Caki2 (cell line): ENCODE results near the gene GPR176. TPM values are rescaled to one million over a fixed set of nuclear protein-coding genes. Genes with fewer than 3 reads are reported as not detected.
A peak's percentile ranks its signal among the peaks of the same experiment; 100 is the strongest.
"Not testable (repeated sequence)": the region's sequence is repeated elsewhere in the genome, so short reads cannot be mapped to it uniquely, and the experiment has no call there.

ENCODE experiments used
- DNase-seq: peaks from one replicate; pipeline ENCODE4 v3.0.0-alpha.2; 2015; ENCODE audit warnings: low read depth
- in situ Hi-C: cut with HindIII; loops from 2 replicates; pipeline ENCODE4 v1.10.0; 2016; ENCODE audit warnings: low sequenced_read_pairs, low pct_unique_long_range_greater_than_20kb, mixed read lengths
- total RNA-seq: library from RNA; depleted of rRNA; stranded (reverse); fragments of >200 nt; shearing (Covaris generic); gene quantifications from 2 replicates; pipeline ENCODE4 v1.2.3, GENCODE V29; 2014; ENCODE audit warnings: low replicate concordance

The GPR176 gene
- total RNA-seq, 1 experiment from 2014 or later, result 9.6 TPM

- no peak for DNase-seq
- in situ Hi-C loops, result no loop called here
Measured at GRCh38 chr15:39907216-39907615, 12.8 kb downstream of the GPR176 start.

DNA sequence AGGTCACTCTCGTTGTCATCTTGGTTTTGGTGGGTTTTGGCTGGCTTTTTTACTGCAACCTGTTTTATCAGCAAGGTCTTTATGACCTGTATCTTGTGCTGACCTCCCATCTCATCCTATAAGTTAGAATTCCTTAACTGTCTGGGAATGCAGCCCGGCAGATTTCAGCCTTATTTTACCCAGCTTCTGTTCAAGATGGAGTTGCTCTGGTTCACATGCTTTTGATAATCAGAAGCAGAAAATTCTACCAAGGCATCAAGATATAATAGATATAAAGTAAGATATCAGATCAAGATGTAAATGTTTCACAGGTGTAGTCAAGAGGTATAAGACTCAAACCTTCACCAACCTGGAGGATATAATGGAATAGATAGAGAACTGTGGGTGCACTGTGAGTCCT lies 16.0 kb downstream of the GPR176 start:
- in situ Hi-C loops, result no loop called here
- no peak for DNase-seq

DNA sequence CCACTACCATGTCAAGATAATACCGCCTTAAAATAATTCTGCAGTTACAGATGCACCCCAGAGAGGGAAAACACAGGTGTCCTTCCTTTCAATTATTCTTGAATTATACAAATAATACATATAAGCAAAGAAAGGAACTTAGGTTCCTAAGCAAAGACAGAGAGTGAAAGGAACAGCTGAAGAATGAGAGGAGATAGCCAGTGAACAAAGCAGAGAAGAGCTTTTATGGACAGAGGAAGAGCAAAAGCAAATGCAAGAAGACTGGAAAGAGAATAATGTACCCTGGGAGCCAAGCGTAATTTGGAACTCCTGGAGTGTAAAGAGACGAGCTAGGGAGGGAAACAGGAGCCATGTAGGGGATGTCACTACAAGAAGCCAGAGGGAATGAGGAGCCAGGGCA lies 21.7 kb downstream of the GPR176 start:
- no peak for DNase-seq
- in situ Hi-C loops, result no loop called here

DNA sequence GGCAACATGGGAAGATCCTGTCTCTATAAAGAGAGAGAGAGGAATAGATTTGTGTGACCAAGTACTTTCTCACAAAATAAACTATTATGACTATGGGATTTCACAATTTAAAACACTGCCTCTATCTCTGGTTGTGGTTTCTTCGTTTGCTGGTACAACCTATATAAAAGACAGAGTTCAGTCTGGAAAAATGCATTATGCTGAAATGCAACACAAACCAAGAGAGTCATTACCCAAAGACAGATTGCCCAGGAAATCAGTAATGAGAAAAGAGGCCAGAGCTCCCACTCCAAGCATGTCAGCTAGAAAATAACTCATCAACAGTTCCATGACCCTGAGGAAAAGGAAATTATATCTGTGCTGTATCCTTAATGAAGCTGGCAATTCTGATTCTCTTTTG lies 23.2 kb downstream of the GPR176 start:
- DNase-seq, result no peak
- in situ Hi-C loops, result no loop called here

DNA sequence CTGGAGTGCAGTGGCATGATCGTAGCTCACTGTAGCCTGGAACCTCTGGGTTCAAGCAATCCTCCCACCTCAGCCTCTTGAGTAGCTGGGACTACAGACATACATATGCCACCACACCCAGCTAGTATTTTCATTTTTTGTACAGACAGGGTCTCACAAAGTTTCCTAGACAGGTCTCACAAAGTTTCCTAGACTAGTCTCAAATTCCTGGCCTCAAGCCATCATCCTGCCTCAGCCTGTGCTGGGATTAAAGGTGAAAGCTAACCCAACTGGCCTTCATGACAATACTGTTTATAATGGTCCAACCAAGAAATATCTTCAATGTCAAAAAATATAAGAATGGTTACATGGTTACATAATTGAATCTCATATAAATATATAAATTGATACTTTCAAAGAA lies 24.0 kb downstream of the GPR176 start:
- in situ Hi-C loops, result no loop called here
- DNase-seq, result no peak

- DNase-seq, in situ Hi-C loops: not testable (repeated sequence)
Measured at GRCh38 chr15:39893051-39893450, 27.0 kb downstream of the GPR176 start.

GRCh38 chr15:39892418-39892817 lies 27.6 kb downstream of the GPR176 start:
- no peak for DNase-seq
- in situ Hi-C loops, result no loop called here

GRCh38 chr15:39890621-39891020 lies 29.4 kb downstream of the GPR176 start:
- DNase-seq, result no peak

DNA sequence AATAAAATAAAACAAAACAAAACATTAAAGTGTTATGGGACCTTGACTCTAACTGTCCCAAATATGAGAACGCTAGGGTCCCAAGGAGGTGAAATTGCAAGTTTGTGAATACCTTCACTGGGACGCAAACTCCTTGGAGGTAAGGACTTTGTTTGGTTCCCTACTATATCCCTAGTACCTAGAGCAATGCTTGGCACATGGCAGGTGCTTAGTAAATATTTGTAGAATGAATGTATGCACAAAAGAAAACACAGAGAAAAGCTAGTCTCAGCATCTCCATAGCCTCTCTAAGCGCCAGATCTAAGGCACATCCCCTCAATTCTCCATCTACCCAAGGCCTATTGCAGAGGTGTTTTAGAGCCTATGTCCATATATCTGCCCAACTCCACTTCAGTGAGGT lies 30.5 kb downstream of the GPR176 start:
- in situ Hi-C loops, result no loop called here
- no peak for DNase-seq

More at GRCh38 chr15:39890621-39891020, 29.4 kb downstream of the GPR176 start:
- in situ Hi-C loops, result no loop called here

DNA sequence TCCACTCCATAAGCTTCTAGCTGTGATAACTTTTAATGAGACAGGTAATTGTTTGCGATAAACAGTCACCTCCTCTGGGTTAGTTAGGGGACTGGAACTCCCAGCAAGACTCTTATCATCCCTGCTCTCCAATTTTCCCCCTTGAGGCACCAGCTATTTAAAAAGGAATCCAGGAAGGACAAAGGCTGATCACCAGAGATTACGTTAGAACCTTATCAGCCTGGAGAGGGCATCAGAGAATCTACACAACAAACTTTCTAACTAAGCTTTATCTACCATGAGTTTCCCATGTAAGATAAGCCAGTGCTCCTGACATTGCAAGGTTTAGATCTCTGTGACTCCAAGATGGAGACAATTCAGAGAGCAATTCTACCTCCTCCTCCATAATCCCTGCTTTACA lies 31.3 kb downstream of the GPR176 start:
- in situ Hi-C loops, result no loop called here
- no peak for DNase-seq

- no peak for DNase-seq
- in situ Hi-C loops, result no loop called here
Measured at GRCh38 chr15:39888243-39888642, 31.8 kb downstream of the GPR176 start.

DNA sequence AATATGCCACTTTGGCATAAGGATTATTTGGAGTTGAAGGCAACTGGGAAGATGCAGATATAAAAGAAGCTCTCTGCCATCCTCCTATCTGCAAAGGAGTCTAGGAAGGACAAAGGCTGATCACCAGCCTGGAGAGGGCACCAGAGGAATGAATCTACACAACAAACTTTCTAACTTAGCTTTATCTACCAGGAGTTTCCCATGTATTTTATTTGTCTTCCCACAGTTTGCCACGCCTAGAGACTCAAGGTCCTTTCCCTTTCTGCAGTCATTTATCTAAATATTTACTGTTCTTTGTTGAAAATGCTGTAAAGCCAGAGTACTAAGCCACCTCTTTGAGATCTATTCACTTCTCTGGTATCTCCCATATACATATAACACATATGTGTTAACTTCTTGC lies 32.2 kb downstream of the GPR176 start:
- in situ Hi-C loops, result no loop called here
- DNase-seq, result peak; percentile 49

GRCh38 chr15:39887211-39887610 lies 32.9 kb downstream of the GPR176 start:
- DNase-seq, result no peak
- in situ Hi-C loops, result no loop called here

DNA sequence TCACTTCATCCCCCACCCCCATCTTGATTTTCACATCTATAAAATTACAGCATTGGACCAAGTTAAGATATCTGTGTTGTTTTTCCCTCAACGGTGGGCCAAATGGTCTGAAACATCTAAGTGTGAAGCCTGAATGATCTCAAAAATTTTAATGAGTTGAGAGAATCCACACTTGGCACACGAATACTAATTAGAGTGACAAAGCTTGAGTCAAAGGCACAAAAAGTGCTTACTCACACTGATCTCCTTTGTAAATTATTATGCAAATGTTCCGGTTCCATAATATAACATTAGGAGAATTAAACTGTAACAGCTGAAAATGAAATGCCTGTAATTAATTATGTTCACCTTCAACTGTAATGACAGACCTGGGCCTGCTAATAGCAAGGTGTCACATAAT lies 33.6 kb downstream of the GPR176 start:
- DNase-seq, result peak; percentile 4
- in situ Hi-C loops, result no loop called here

GRCh38 chr15:39885099-39885777 lies 34.8 kb downstream of the GPR176 start:
- DNase-seq, result no peak
- in situ Hi-C loops, result no loop called here

GRCh38 chr15:39884351-39884750 lies 35.7 kb downstream of the GPR176 start:
- in situ Hi-C loops, result no loop called here
- DNase-seq, result no peak

DNA sequence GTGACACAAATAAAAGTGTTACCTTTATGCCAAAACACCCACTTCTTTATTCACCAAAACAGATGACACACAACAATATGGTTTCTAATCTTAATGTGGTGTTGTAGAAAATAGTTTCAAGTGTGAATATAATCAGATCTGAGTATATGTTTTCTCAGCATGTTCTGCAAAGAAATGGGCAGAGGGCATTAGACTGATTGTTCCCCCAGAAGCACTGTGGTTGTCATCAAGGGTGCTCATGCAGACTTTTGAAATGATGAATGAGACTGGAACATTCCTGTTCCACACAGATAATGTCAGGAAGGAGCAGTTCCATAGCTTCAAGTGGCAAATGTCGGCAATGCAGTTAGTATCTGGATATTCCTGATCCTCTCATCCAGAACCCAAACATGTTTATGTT lies 37.5 kb downstream of the GPR176 start:
- no peak for DNase-seq
- in situ Hi-C loops, result no loop called here

DNA sequence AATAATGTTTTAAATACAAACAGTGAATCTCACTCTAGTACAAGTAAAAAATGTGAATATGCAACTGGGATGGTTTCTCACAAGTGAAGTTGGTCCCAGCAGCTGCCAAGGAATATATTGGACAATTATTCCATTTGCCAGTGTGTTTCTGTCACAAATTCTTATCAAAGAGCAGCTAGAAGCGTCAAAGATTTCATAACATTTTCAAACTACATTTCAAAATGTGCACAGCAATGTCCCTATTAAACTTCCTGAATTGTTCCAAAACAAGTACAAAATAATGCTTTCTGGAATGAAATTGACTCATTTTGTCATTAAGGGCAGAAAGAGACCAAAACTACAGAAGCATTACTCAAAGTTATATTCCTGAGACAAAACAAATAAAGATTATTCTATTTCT lies 38.3 kb downstream of the GPR176 start:
- no peak for DNase-seq
- in situ Hi-C loops, result no loop called here

GRCh38 chr15:39880718-39881387 lies 39.2 kb downstream of the GPR176 start:
- in situ Hi-C loops, result no loop called here

DNA sequence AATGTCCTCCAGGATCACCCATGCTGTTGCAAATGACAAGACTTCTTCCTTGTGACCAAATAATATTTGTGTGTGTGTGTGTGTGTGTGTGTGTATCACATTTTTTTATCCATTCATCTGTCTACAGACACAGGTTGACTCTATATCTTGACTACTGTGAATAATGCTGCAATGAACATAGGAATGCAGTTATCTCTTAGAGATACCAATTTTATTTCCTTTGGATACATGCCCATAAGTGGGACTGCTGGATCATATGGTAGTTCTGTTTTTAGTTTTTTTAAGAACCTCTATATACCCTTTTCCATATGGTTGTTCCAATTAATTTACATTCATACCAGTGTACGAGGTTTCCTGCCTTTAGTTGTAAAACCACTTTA lies 41.7 kb downstream of the GPR176 start:
- DNase-seq, result no peak

More at GRCh38 chr15:39880718-39881387, 39.2 kb downstream of the GPR176 start:
- DNase-seq, result no peak

More for the DNA sequence above, 41.7 kb downstream of the GPR176 start:
- in situ Hi-C loops, result no loop called here
